ENCODE results near the gene PLSCR3.
A peak's percentile ranks its signal among the peaks of the same experiment; 100 is the strongest.

PLSCR3 gene

DNA sequence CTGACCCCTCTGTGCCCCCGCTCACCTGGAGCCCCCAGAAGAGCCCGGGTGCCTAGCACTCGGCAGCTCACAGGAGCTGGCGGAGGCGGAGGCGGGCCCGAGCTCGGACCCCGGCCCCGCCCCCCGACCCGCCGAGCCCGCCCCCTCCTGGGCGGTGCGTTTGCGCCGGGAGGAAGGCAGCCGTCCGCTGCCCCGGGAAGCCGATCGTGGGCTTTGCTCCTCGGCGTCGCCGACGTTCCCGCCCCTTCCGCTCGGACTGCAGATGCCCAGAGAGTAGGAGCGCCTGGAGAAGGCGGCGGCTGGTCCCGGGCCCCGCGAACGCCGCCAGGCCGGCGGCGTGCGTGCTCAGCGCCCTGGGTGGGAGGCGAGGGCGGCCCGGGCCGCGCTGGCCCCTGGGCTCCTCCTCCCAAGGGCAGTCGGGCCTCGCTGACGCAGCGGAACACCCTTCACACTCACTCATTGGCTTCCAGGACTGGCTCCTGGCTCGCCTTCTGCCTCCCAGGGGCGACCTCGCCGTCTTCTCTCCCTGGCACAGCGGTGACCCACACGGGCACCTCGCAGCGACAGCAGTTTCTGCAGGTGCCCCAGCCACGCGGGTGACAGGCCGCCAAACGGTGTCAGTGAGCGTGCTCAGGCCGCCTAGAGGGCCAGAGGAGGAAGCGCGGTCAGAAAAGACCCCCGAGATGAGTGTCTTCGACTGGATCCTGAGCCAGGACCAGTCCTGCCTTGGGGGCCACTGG lies at the start of gene PLSCR3:
Gene PLSCR3 (minus strand): TSS at position 74 of the 740 bp plus-strand sequence. CDS start 415 bp downstream, outside the sequence.
- no peaks in the 10 kb centered on the region for H3K27me3 ChIP-seq (ENCODE audit: low read depth, low read length)

DNA sequence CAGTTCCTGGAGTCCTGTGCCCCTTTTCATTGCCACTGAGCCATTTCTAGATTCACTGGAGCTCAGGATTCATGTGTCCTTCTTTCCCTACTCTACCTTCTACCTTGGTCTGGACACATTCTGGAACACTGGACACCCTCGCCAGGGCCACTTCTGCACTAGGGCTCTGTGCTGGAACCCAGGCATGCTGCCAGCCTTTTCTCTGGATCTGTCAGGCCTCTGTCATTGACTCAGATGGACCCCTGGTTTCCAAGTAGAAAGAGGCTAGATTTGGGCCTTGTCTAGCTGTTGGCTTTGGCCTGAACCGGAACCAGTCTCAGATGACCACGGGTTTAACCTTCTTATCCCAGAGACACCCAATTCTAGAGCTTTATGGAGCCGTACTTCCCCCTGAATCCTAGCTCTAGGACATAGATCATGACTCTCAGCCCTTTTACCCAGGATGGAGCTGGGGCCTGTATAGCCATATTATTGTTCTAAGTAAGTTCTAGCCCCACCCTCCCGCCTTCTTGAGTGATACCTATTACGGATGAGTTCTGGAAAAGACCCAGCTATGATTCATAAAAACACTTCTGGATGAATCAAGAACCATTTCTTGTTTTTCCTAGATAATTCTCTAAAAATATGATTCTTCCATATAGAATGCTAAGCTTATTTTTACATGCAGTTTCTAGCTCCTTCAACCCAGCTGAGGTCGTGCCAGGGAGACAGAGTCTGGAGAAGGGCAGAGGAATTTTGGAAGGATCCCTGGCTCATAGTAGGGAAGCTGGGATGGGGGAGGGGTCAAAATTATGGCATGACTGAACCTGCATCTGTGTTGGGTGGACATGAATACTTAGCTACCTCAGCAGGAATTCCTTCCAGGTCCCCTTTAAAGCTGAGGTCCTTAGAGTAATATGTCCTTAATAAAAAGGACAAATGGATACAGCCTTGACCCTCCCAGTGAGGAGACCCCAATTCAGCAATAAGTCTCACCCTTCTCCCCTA lies 49.5 kb upstream of the PLSCR3 start:
- Histone ChIP-seq H3K36me3 (ENCODE audit: control insufficient read depth in 1 of 2, insufficient read depth in 2 of 2, low read length in 2 of 2) (no peaks in the 10 kb centered on the region), H3K9me3 (ENCODE audit: control insufficient read depth in 1 of 2, low read length in 2 of 2) (no peaks in the 10 kb centered on the region), H3K4me3 (ENCODE audit: low read depth in 1 of 2, low read length in 2 of 2) (no peak overlapping the region), H3K27ac (ENCODE audit: low read length) (no peak overlapping the region), H3K4me1 (ENCODE audit: control insufficient read depth in 1 of 2, insufficient read depth in 2 of 2, low read length in 2 of 2) (peaks cover 0 to 32% of the 10 kb centered on the region in 2 donors), H3K27me3 (ENCODE audit: low read depth, low read length) (peaks cover 53% of the 10 kb centered on the region)

More for the DNA sequence above, at the start of gene PLSCR3:
- Histone ChIP-seq H3K9me3 (ENCODE audit: control insufficient read depth in 1 of 2, low read length in 2 of 2) (no peaks in the 10 kb centered on the region), H3K4me1 (ENCODE audit: control insufficient read depth in 1 of 2, insufficient read depth in 2 of 2, low read length in 2 of 2) (peaks cover 0 to 11% of the 10 kb centered on the region in 2 donors), H3K36me3 (ENCODE audit: control insufficient read depth in 1 of 2, insufficient read depth in 2 of 2, low read length in 2 of 2) (peaks cover 0 to 11% of the 10 kb centered on the region in 2 donors), H3K4me3 (ENCODE audit: low read depth in 1 of 2, low read length in 2 of 2) (peak within 1 kb of the TSS; percentile 85 to 87), H3K27ac (ENCODE audit: low read length) (peak within 1 kb of the TSS; percentile 83)

DNA sequence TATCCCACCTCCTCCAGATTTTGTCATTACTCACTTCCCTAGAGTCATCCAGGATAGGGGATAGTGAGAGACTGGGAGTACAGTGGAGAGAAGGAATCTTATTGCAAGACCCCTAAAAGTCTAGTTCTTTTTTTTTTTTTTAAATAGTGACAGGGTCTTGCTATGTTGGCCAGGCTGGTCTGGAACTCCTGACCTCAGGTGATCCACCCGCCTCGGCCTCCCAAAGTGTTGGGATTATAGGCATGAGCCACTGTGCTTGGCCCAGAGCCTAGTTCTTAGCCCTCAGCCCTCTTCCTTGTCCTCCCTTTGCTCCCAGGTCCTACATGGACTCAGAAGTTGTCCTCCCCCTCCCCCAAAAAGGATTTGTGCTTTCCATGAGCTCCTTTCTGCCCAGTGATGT lies 47.8 kb upstream of the PLSCR3 start:
- Histone ChIP-seq H3K4me1 (ENCODE audit: control insufficient read depth in 1 of 2, insufficient read depth in 2 of 2, low read length in 2 of 2) (peaks cover 4 to 46% of the 10 kb centered on the region in 2 donors), H3K27ac (ENCODE audit: low read length) (no peak overlapping the region), H3K36me3 (ENCODE audit: control insufficient read depth in 1 of 2, insufficient read depth in 2 of 2, low read length in 2 of 2) (no peaks in the 10 kb centered on the region), H3K4me3 (ENCODE audit: low read depth in 1 of 2, low read length in 2 of 2) (no peak overlapping the region), H3K9me3 (ENCODE audit: control insufficient read depth in 1 of 2, low read length in 2 of 2) (no peaks in the 10 kb centered on the region), H3K27me3 (ENCODE audit: low read depth, low read length) (peaks cover 53% of the 10 kb centered on the region)

DNA sequence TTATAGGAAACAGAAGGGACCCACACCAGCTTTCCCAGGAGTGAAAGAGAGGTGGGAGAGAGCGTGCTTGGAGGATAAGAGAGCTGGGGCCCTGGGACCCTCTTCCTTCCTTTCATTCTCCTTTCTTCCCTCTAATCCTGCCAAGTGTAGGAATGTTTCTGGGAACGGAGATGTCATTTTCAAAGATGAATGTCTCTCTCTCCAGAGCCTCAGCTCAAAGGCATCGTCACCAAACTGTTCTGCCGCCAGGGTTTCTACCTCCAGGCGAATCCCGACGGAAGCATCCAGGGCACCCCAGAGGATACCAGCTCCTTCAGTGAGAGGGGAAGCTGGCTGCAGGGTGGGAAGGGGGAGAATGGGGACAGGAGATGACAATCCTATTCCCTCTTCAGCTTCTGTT lies 46.9 kb upstream of the PLSCR3 start:
- no peak overlapping the region for H3K4me3 ChIP-seq (ENCODE audit: low read depth in 1 of 2, low read length in 2 of 2)
- peaks cover 45% of the 10 kb centered on the region for H3K27me3 ChIP-seq (ENCODE audit: low read depth, low read length)
- no peak overlapping the region for H3K27ac ChIP-seq (ENCODE audit: low read length)
- no peaks in the 10 kb centered on the region for H3K36me3 ChIP-seq (ENCODE audit: control insufficient read depth in 1 of 2, insufficient read depth in 2 of 2, low read length in 2 of 2)
- peaks cover 4 to 50% of the 10 kb centered on the region in 2 donors for H3K4me1 ChIP-seq (ENCODE audit: control insufficient read depth in 1 of 2, insufficient read depth in 2 of 2, low read length in 2 of 2)
- no peaks in the 10 kb centered on the region for H3K9me3 ChIP-seq (ENCODE audit: control insufficient read depth in 1 of 2, low read length in 2 of 2)

DNA sequence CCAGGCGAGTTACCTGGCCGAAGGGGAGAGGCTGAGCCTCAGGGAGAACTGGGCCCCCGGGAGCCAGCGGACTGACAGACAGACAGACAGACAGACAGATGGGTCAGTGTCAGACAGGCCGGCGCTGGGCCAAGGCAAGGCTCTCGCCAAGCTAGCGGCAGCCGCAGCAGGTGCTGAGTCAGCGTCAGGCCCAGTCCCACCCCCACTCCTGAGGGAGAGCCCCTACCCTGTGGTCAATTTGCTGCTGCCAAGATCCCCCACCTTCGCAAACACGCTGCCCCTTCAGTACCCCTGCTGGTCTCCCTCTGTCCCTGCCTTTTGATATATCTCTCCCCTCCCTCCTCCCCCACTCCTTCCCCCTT lies 46.5 kb upstream of the PLSCR3 start:
- Histone ChIP-seq H3K4me3 (ENCODE audit: low read depth in 1 of 2, low read length in 2 of 2) (no peak overlapping the region), H3K9me3 (ENCODE audit: control insufficient read depth in 1 of 2, low read length in 2 of 2) (no peaks in the 10 kb centered on the region), H3K27ac (ENCODE audit: low read length) (no peak overlapping the region), H3K36me3 (ENCODE audit: control insufficient read depth in 1 of 2, insufficient read depth in 2 of 2, low read length in 2 of 2) (no peaks in the 10 kb centered on the region), H3K4me1 (ENCODE audit: control insufficient read depth in 1 of 2, insufficient read depth in 2 of 2, low read length in 2 of 2) (peaks cover 4 to 52% of the 10 kb centered on the region in 2 donors), H3K27me3 (ENCODE audit: low read depth, low read length) (peaks cover 41% of the 10 kb centered on the region)

DNA sequence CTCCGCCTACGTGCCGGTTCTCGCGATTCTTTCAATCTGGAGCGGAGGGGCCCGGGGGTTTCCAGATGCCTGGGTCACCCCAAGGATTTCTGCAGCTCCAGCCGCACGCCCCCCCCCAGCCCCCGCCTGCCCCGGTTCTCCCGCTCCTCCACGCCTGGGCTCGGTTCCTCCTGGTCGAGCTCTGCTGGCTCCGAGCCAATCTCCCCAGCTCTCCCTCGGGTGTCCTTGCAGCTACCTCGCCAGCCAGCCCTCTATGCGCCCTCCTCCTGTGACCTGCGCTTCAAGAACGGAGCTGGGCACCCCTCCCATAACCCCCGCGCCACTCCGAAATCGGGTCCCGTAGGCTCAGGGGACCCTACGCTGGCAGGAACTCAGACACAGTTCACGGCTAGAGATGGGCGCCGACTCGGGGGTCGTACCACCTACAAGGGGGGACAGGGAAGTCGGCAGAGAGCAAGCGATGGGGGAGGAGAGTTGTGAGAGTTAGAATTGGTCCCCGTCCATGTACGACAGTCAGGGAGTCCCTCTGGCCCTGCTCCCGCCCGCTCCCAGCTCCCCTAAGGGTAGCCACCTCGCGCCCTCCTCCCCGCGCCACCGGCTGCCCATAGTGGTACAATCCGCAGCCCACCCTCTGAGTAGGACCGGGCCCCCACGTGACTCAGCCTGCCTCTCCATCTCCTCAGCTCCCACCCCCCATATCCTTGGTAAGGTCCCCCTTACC lies 45.9 kb upstream of the PLSCR3 start:
- Histone ChIP-seq H3K4me1 (ENCODE audit: control insufficient read depth in 1 of 2, insufficient read depth in 2 of 2, low read length in 2 of 2) (peaks cover 8 to 50% of the 10 kb centered on the region in 2 donors), H3K9me3 (ENCODE audit: control insufficient read depth in 1 of 2, low read length in 2 of 2) (no peaks in the 10 kb centered on the region), H3K27ac (ENCODE audit: low read length) (no peak overlapping the region), H3K27me3 (ENCODE audit: low read depth, low read length) (peaks cover 42% of the 10 kb centered on the region), H3K4me3 (ENCODE audit: low read depth in 1 of 2, low read length in 2 of 2) (peak overlapping the region in 1 of 2 donors; percentile 38), H3K36me3 (ENCODE audit: control insufficient read depth in 1 of 2, insufficient read depth in 2 of 2, low read length in 2 of 2) (no peaks in the 10 kb centered on the region)

DNA sequence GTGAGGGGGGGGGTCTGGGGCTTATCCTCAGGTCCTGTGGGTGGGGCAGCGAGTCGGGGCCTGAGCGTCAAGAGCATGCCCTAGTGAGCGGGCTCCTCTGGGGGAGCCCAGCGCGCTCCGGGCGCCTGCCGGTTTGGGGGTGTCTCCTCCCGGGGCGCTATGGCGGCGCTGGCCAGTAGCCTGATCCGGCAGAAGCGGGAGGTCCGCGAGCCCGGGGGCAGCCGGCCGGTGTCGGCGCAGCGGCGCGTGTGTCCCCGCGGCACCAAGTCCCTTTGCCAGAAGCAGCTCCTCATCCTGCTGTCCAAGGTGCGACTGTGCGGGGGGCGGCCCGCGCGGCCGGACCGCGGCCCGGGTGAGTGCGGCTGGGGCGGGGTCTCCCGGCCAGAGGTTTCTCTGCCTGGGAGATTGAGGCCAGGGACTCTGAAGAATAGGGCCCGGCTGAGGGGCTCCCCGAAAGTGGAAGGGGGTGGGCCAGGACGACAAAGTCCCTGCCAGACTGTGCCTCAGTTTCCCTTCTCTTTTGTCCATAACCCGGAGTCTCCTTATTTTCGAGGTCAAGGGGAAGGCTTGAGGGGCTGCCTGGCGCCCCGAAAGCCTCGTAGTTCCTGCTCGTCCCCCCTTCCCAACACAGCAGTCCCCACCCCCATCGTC lies 45.3 kb upstream of the PLSCR3 start, which contains the start of gene FGF11:
Gene FGF11 (plus strand): TSS at position 51 of the 651 bp plus-strand sequence. CDS start 109 bp downstream, at position 160.
- Histone ChIP-seq H3K4me3 (ENCODE audit: low read depth in 1 of 2, low read length in 2 of 2) (peak within 1 kb of the TSS; percentile 30 to 61), H3K4me1 (ENCODE audit: control insufficient read depth in 1 of 2, insufficient read depth in 2 of 2, low read length in 2 of 2) (peaks cover 8 to 51% of the 10 kb centered on the region in 2 donors), H3K27ac (ENCODE audit: low read length) (no peak within 1 kb of the TSS)

DNA sequence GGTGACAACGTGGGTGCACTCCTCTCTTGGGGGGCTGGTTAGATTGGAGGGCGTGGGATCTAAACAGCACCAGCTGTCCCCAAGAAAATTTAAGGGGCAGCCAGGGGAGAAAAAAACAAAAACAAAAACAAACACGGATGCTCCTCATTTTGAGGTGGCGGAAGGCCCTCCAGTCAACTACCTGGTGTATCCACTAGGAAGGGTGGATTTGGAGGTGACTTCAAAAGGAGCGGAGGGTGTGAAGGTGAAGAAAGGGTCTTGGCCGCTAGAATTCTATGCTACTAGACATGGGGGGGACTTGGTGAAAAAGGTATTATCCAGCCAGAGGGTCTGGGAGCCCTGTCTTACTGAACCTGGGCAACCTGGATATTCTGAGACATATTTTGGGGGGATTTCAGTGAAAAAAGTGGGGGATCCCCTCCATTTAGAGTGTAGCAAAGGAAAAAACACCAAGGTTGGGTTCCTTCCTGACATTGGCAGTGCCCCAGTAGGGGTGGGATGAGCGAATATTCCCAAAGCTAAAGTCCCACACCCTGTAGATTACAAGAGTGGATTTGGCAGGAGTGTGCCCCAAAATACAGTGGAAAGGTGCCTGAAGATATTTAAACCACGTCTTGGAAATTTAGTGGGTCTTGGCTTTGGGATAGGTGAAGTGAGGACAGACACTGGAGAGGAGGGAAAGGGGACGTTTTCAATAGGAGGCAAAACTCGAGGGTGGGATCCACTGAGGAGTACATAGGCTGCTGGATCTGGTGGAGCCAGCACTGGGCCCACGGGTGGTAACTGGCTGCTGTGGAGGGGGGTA lies 44.5 kb upstream of the PLSCR3 start:
- Histone ChIP-seq H3K36me3 (ENCODE audit: control insufficient read depth in 1 of 2, insufficient read depth in 2 of 2, low read length in 2 of 2) (no peaks in the 10 kb centered on the region), H3K27ac (ENCODE audit: low read length) (no peak overlapping the region), H3K4me3 (ENCODE audit: low read depth in 1 of 2, low read length in 2 of 2) (peak overlapping the region in 1 of 2 donors; percentile 30), H3K9me3 (ENCODE audit: control insufficient read depth in 1 of 2, low read length in 2 of 2) (no peaks in the 10 kb centered on the region), H3K4me1 (ENCODE audit: control insufficient read depth in 1 of 2, insufficient read depth in 2 of 2, low read length in 2 of 2) (peaks cover 8 to 51% of the 10 kb centered on the region in 2 donors), H3K27me3 (ENCODE audit: low read depth, low read length) (peaks cover 38% of the 10 kb centered on the region)

More for the DNA sequence above, 45.3 kb upstream of the PLSCR3 start, which contains the start of gene FGF11:
- Histone ChIP-seq H3K36me3 (ENCODE audit: control insufficient read depth in 1 of 2, insufficient read depth in 2 of 2, low read length in 2 of 2) (no peaks in the 10 kb centered on the region), H3K9me3 (ENCODE audit: control insufficient read depth in 1 of 2, low read length in 2 of 2) (no peaks in the 10 kb centered on the region), H3K27me3 (ENCODE audit: low read depth, low read length) (peaks cover 43% of the 10 kb centered on the region)

DNA sequence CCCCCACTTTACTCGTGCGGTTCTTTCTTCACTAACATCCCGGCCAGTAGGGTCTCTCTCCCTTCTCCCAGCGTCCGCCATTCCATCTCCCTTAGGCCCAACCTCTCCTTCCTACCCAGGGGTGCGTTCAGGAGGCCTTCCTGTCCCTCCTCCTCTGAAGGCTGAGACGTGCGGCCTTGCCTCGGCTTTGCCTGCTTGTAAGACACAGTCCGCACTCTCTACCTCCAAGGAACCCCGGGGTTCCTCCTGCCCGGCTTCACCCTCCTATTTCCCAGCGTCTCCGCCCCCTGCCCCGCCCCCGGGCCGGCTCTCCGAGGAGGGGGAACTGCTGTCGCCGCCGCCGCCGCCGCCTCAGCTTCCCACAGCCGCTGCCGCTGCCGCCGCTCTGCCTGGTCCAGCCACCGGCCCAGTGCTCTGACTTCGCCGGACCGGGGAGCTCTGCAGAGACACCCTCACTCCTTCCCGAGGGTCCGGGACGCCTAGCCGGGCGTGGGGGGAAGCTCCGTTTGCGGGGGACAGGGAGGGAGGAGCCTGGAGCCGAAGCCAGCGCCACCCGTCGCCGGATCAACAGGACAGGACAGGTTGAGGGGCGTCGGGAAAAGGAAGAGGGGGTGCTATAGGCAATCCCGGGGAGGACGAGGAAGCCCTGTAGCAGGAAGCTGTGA lies 43.8 kb upstream of the PLSCR3 start:
- no peaks in the 10 kb centered on the region for H3K36me3 ChIP-seq (ENCODE audit: control insufficient read depth in 1 of 2, insufficient read depth in 2 of 2, low read length in 2 of 2)
- no peaks in the 10 kb centered on the region for H3K9me3 ChIP-seq (ENCODE audit: control insufficient read depth in 1 of 2, low read length in 2 of 2)
- H3K27me3 ChIP-seq (ENCODE audit: low read depth, low read length): peaks cover 38% of the 10 kb centered on the region
- peaks cover 8 to 51% of the 10 kb centered on the region in 2 donors for H3K4me1 ChIP-seq (ENCODE audit: control insufficient read depth in 1 of 2, insufficient read depth in 2 of 2, low read length in 2 of 2)
- H3K4me3 ChIP-seq (ENCODE audit: low read depth in 1 of 2, low read length in 2 of 2): peak overlapping the region; percentile 37 to 61
- no peak overlapping the region for H3K27ac ChIP-seq (ENCODE audit: low read length)
